Cortex of kidney (tissue), 1 donor: ENCODE measurements around the gene SYNRG.
"Not testable (repeated sequence)": the region's sequence is repeated elsewhere in the genome, so short reads cannot be mapped to it uniquely, and the experiment has no call there.

Experiments used
- DNase-seq: peaks from one replicate; lab custom pipeline; 2025; lab: John Stamatoyannopoulos, UW

Gene SYNRG

GRCh38 chr17:37609170-37610040 lies at the start of gene SYNRG:
Gene SYNRG, minus strand, starts transcription at chr17:37609418. Its CDS starts 63 bp downstream, at chr17:37609355.
- peak; percentile 56 for DNase-seq

GRCh38 chr17:37657202-37657601 lies 48.0 kb upstream of the SYNRG start:
- DNase-seq: no peak

GRCh38 chr17:37651849-37652248 lies 42.6 kb upstream of the SYNRG start:
- DNase-seq: no peak

GRCh38 chr17:37650419-37651003 lies 41.3 kb upstream of the SYNRG start:
- no peak for DNase-seq

- DNase-seq: no peak
These were observed 39.3 kb upstream of the SYNRG start for GRCh38 chr17:37648555-37648954.

GRCh38 chr17:37647856-37648255 lies 38.6 kb upstream of the SYNRG start:
- no peak for DNase-seq

- DNase-seq: no peak
These were observed 34.7 kb upstream of the SYNRG start for GRCh38 chr17:37643869-37644268.

- DNase-seq: no peak
These were observed 34.0 kb upstream of the SYNRG start, which contains the start of gene DDX52 for GRCh38 chr17:37643118-37643766. Gene DDX52, minus strand, starts transcription at chr17:37643446. Its CDS starts 26 bp downstream, at chr17:37643420.

- no peak for DNase-seq
These were observed 33.5 kb upstream of the SYNRG start for GRCh38 chr17:37642681-37643080.

GRCh38 chr17:37640015-37640414 lies 30.8 kb upstream of the SYNRG start:
- no peak for DNase-seq

GRCh38 chr17:37637956-37638355 lies 28.7 kb upstream of the SYNRG start:
- no peak for DNase-seq

GRCh38 chr17:37616430-37616829 lies 7.2 kb upstream of the SYNRG start:
- DNase-seq: not testable (repeated sequence)

- DNase-seq: no peak
These were observed 5.6 kb upstream of the SYNRG start for GRCh38 chr17:37614823-37615222.

GRCh38 chr17:37614391-37614790 lies 5.2 kb upstream of the SYNRG start:
- no peak for DNase-seq

- DNase-seq: no peak
These were observed 1.8 kb upstream of the SYNRG start for GRCh38 chr17:37610971-37611370.

- DNase-seq: not testable (repeated sequence)
These were observed 813 bp upstream of the SYNRG start for GRCh38 chr17:37610041-37610420.

- no peak for DNase-seq
These were observed 658 bp downstream of the SYNRG start for GRCh38 chr17:37608351-37609169.

GRCh38 chr17:37607637-37608331 lies 1.4 kb downstream of the SYNRG start:
- no peak for DNase-seq

- DNase-seq: no peak
These were observed 3.3 kb downstream of the SYNRG start for GRCh38 chr17:37605813-37606505.

GRCh38 chr17:37605081-37605480 lies 4.1 kb downstream of the SYNRG start:
- DNase-seq: no peak

GRCh38 chr17:37604556-37604955 lies 4.7 kb downstream of the SYNRG start:
- DNase-seq: no peak
